ENCODE results near the gene TECPR2. TPM values are rescaled to one million over a fixed set of nuclear protein-coding genes. Genes with fewer than 3 reads are reported as not detected.

TECPR2 gene
- polyA plus RNA-seq, 1 donor (not counting 4 experiments of a cell fraction or from before 2014, with no cell fraction given) = 8.3 TPM

DNA sequence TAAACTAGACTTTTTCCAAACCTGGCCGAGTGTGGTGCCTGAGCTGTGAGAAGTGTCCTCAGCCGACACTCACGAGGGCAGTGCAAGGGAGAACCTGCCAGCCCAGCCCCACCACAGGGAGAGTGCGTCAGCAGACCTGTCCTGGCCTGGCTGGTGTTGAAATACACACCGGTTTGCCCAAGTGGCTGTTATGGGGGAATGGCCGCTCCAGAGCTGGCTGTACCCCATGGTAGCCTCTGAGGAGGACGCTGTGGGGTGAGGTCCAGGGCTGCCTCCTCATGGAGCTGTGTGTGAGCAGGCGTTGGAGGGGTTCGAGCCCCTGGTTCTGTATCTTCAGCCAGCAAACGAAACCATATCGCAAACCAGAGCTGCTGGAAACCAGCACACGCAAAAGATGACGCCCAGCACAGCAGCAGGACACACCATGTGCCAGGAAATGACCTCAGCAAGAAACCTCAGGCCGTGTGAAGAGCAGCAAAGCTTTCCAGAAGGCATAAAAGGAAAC lies 137.5 kb downstream of the TECPR2 start:
- Histone ChIP-seq H2AFZ (ENCODE audit: control insufficient read depth, low read length) (peak overlapping the region; percentile 36), H3K4me3 (ENCODE audit: control insufficient read depth in 2 of 3, extremely low read depth in 1 of 3, insufficient read depth in 2 of 3, low read depth in 1 of 3, low read length in 3 of 3) (no peak overlapping the region), H3K9me3 (ENCODE audit: control insufficient read depth, low read depth, low read length) (no peaks in the 10 kb centered on the region), H3K79me2 (ENCODE audit: control insufficient read depth, insufficient read depth, low read length) (no peaks in the 10 kb centered on the region), H3K27me3 (ENCODE audit: control insufficient read depth, extremely low read depth, insufficient read depth, low read length) (no peaks in the 10 kb centered on the region), H3K9ac (ENCODE audit: control insufficient read depth, extremely low read depth, insufficient read depth, low read length) (peak overlapping the region; percentile 59), H3K27ac (ENCODE audit: control insufficient read depth, insufficient read depth, low read length) (peak overlapping the region; percentile 84), H3K4me1 (ENCODE audit: control insufficient read depth, extremely low read depth, insufficient read depth, low read length) (peaks cover 26% of the 10 kb centered on the region), H4K20me1 (ENCODE audit: control insufficient read depth, extremely low read depth, insufficient read depth, low read length) (no peaks in the 10 kb centered on the region), H3K4me2 (ENCODE audit: control insufficient read depth, extremely low read depth, insufficient read depth, low read depth, low read length) (peak overlapping the region; percentile 43), H3K9me1 (ENCODE audit: control insufficient read depth, extremely low read depth, insufficient read depth, low read length) (no peaks in the 10 kb centered on the region), H3K36me3 (ENCODE audit: control insufficient read depth in 2 of 2, extremely low read depth in 1 of 2, insufficient read depth in 2 of 2, low read length in 2 of 2) (peaks cover 3 to 6% of the 10 kb centered on the region in 2 experiments)
- TF ChIP-seq EZH2 (IDR thresholded peaks at IDR 0.05; ENCODE audit: low read length) (no peak), CTCF (optimal IDR thresholded peaks at IDR 0.05 in 1 of 3, IDR thresholded peaks at IDR 0.05 in 1 of 3, conservative IDR thresholded peaks at IDR 0.05 in 1 of 3; ENCODE audit: extremely low read depth in 1 of 3, insufficient read depth in 2 of 3, low read length in 3 of 3) (no peak)
- DNase-seq (ENCODE audit: low read depth, low spot score) = no peak
- dilution Hi-C loops (cut with MboI; ENCODE audit: extremely low pct_ligation_motif_present, low sequenced_read_pairs) = no loop called here
- no peak for FAIRE-seq

DNA sequence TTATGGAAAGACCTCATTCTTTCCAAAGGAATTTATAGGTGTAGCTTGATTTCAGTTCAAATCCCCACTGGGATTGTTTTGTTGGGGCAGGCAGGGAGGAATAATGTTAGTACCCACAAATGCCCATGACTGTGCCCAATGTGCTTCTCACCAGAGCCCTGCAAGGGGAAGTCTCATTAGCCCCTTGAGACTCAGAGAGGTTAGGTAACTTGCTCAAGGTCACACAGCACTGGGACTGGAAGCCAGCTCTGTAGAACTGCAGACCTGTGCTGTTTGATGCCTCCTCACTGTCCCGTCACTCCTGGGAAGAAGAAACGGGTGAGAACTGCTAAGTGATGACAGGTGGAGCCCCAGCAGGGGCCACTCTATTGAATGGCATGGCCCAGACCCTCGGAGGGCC lies 138.0 kb downstream of the TECPR2 start:
- no peak overlapping the region for H2AFZ ChIP-seq (ENCODE audit: control insufficient read depth, low read length)
- no peaks in the 10 kb centered on the region for H4K20me1 ChIP-seq (ENCODE audit: control insufficient read depth, extremely low read depth, insufficient read depth, low read length)
- peak overlapping the region; percentile 84 for H3K27ac ChIP-seq (ENCODE audit: control insufficient read depth, insufficient read depth, low read length)
- H3K4me1 ChIP-seq (ENCODE audit: control insufficient read depth, extremely low read depth, insufficient read depth, low read length) = peaks cover 26% of the 10 kb centered on the region
- DNase-seq (ENCODE audit: low read depth, low spot score) (no peak), FAIRE-seq (peak; percentile 86)
- peaks cover 3 to 6% of the 10 kb centered on the region in 2 experiments for H3K36me3 ChIP-seq (ENCODE audit: control insufficient read depth in 2 of 2, extremely low read depth in 1 of 2, insufficient read depth in 2 of 2, low read length in 2 of 2)
- TF ChIP-seq CTCF (optimal IDR thresholded peaks at IDR 0.05 in 1 of 3, IDR thresholded peaks at IDR 0.05 in 1 of 3, conservative IDR thresholded peaks at IDR 0.05 in 1 of 3; ENCODE audit: extremely low read depth in 1 of 3, insufficient read depth in 2 of 3, low read length in 3 of 3) = no peak
- dilution Hi-C loops (cut with MboI; ENCODE audit: extremely low pct_ligation_motif_present, low sequenced_read_pairs) = no loop called here
- H3K9me3 ChIP-seq (ENCODE audit: control insufficient read depth, low read depth, low read length) = no peaks in the 10 kb centered on the region
- H3K9me1 ChIP-seq (ENCODE audit: control insufficient read depth, extremely low read depth, insufficient read depth, low read length) = no peaks in the 10 kb centered on the region
- no peak overlapping the region for H3K4me3 ChIP-seq (ENCODE audit: control insufficient read depth in 2 of 3, extremely low read depth in 1 of 3, insufficient read depth in 2 of 3, low read depth in 1 of 3, low read length in 3 of 3)
- peak overlapping the region; percentile 43 for H3K4me2 ChIP-seq (ENCODE audit: control insufficient read depth, extremely low read depth, insufficient read depth, low read depth, low read length)
- peak overlapping the region; percentile 59 for H3K9ac ChIP-seq (ENCODE audit: control insufficient read depth, extremely low read depth, insufficient read depth, low read length)
- no peaks in the 10 kb centered on the region for H3K79me2 ChIP-seq (ENCODE audit: control insufficient read depth, insufficient read depth, low read length)
- no peaks in the 10 kb centered on the region for H3K27me3 ChIP-seq (ENCODE audit: control insufficient read depth, extremely low read depth, insufficient read depth, low read length)
